ENCODE results near the gene OR2S2. TPM values are rescaled to one million over a fixed set of nuclear protein-coding genes. Genes with fewer than 3 reads are reported as not detected.
"Not testable (repeated sequence)": the region's sequence is repeated elsewhere in the genome, so short reads cannot be mapped to it uniquely, and the experiment has no call there.

The OR2S2 gene
- total RNA-seq, 4 donors from 2014 or later: not detected

GRCh38 chr9:35915681-35916294, 42.2 kb downstream of the OR2S2 start:
- DNase-seq (ENCODE audit: low spot score) (no peak), ATAC-seq (ENCODE audit: low FRiP score) (no peak)
- TF ChIP-seq CTCF (IDR thresholded peaks at IDR 0.05): no peak

GRCh38 chr9:35914301-35914807, 43.6 kb downstream of the OR2S2 start:
- ATAC-seq (ENCODE audit: low FRiP score) (no peak), DNase-seq (ENCODE audit: low spot score) (no peak)
- TF ChIP-seq CTCF (IDR thresholded peaks at IDR 0.05): no peak

- not testable (repeated sequence) for DNase-seq (ENCODE audit: low spot score); ATAC-seq (ENCODE audit: low FRiP score)
Observed at GRCh38 chr9:35913429-35913828, 44.5 kb downstream of the OR2S2 start.

- ATAC-seq (ENCODE audit: low FRiP score): no peak
- no peak for DNase-seq (ENCODE audit: low spot score)
Observed at GRCh38 chr9:35912791-35913400, 45.1 kb downstream of the OR2S2 start.

GRCh38 chr9:35911690-35912089, 46.3 kb downstream of the OR2S2 start:
- no peak for DNase-seq (ENCODE audit: low spot score)
- TF ChIP-seq CTCF (IDR thresholded peaks at IDR 0.05): no peak
- ATAC-seq (ENCODE audit: low FRiP score): no peak

More at GRCh38 chr9:35912791-35913400, 45.1 kb downstream of the OR2S2 start:
- no peak for TF ChIP-seq CTCF (IDR thresholded peaks at IDR 0.05)

GRCh38 chr9:35910613-35911359, 47.2 kb downstream of the OR2S2 start:
- ATAC-seq (ENCODE audit: low FRiP score): no peak
- no peak for TF ChIP-seq CTCF (IDR thresholded peaks at IDR 0.05)
- DNase-seq (ENCODE audit: low spot score): no peak
